Loucy (cell line): ENCODE results near the gene RRAD.

Source experiments
- EZH2phosphoT487 ChIP-seq: fragments of 200-600 bp; IDR thresholded peaks from 2 replicates; pipeline ENCODE4 v1.6.1; 2018; ENCODE audit warnings: antibody characterized with exemption, mild to moderate bottlenecking, moderate library complexity, borderline replicate concordance
- TF ChIP-seq, protein P1 (sequence below): fragments of 200-600 bp; sonication (generic); conservative IDR thresholded peaks from 2 replicates; pipeline ENCODE4 v1.5.1; 2014; ENCODE audit warnings: mild to moderate bottlenecking, antibody characterized with exemption, low read length

DNA sequence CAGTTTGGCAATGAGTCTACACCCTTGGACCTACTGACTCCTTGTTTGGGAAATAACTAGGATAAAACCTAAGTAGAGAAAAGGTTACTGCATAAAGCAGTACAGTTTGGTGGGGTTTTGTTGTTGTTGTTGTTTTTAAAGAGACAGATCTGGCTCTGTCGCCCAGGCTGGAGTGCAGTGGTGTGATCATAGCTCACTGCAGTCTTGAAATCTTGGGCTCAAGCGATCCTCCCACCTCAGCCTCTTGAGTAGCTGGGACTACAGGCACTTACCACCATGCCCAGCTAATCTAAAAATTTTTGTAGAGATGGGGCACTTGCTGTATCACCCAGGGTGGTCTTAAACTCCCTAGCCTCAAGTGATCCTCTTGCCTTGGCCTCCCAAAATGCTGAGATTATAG lies 43.8 kb downstream of the RRAD start:
- TF ChIP-seq, protein P1, sequence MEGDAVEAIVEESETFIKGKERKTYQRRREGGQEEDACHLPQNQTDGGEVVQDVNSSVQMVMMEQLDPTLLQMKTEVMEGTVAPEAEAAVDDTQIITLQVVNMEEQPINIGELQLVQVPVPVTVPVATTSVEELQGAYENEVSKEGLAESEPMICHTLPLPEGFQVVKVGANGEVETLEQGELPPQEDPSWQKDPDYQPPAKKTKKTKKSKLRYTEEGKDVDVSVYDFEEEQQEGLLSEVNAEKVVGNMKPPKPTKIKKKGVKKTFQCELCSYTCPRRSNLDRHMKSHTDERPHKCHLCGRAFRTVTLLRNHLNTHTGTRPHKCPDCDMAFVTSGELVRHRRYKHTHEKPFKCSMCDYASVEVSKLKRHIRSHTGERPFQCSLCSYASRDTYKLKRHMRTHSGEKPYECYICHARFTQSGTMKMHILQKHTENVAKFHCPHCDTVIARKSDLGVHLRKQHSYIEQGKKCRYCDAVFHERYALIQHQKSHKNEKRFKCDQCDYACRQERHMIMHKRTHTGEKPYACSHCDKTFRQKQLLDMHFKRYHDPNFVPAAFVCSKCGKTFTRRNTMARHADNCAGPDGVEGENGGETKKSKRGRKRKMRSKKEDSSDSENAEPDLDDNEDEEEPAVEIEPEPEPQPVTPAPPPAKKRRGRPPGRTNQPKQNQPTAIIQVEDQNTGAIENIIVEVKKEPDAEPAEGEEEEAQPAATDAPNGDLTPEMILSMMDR, result no peak
- TF ChIP-seq EZH2phosphoT487, result no peak
